T-helper 2 cell (primary cell): Measurements from ENCODE around the gene MEI4.
"Not testable (repeated sequence)": the region's sequence is repeated elsewhere in the genome, so short reads cannot be mapped to it uniquely, and the experiment has no call there.

Experiments
- DNase-seq, 5 experiments: peaks; one replicate each; pipeline versions ENCODE4 v3.0.0 to v3.0.0-alpha.2; 2012 to 2022
- total RNA-seq, 2 donors: gene quantifications; one replicate each; lab custom pipeline; 2026; lab: John Stamatoyannopoulos, UW

The MEI4 gene, protein sequence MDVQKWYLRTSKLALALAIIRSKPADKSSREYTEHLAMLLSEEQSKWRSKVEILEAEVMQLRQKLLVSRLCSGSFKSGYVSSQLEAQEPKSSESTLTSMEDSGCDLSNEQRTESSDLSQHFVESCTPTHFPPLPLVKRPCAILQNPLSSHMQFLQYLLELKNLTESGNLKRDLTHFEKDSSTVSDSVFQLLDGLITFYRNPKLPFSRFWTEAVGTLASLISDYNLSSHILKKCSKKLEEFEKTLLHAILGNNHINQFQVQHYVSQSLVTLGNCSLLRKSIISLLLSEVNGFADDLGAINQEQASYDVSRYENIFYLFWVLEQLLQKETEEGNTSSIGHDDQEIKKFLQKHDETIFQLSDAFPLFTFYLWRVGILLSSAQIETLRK
- total RNA-seq: 0 reads per million in 2 donors

- DNase-seq: no peak
Observed at GRCh38 chr6:77652739-77653138, at the start of gene MEI4. Gene MEI4 (plus strand): TSS chr6:77653039. CDS start chr6:77690672, 37,633 bp downstream.

DNA sequence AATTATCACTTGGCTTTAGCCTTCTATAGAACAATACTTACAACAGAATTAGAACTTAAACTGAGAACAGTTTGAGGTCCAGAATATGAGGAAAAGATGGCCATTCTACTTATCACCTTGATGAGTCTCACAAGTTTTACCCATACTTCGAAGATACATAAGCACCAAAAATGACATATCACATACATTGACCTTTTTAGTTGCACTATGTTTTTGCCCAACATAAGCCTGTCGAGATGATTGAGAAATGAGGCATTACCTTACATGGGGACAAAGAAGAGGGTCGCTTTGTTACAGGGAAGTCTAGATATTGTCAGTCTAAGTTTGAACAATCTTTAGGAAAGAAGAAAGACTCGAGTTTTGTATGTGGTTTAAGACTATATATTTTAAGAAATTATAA lies 48.4 kb upstream of the MEI4 start:
- DNase-seq: no peak

GRCh38 chr6:77607004-77607403 lies 45.8 kb upstream of the MEI4 start:
- no peak for DNase-seq

DNA sequence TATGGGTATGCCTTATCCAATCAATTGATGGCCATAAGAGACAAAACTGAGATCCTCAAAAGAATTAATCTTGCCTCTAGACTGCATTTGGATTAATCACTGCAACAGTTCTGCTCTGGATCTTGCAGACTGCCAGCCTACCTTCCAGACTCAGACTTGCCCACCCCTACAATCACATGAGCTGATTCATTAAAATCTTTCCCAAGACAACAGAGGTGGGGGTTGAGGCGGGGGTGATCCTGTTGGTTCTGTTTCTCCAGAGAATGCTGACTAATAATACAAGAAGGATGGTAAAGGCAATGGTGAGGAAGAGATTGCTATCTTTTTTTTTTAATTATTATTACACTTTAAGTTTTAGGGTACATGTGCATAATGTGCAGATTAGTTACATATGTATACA lies 43.7 kb upstream of the MEI4 start:
- DNase-seq: no peak

DNA sequence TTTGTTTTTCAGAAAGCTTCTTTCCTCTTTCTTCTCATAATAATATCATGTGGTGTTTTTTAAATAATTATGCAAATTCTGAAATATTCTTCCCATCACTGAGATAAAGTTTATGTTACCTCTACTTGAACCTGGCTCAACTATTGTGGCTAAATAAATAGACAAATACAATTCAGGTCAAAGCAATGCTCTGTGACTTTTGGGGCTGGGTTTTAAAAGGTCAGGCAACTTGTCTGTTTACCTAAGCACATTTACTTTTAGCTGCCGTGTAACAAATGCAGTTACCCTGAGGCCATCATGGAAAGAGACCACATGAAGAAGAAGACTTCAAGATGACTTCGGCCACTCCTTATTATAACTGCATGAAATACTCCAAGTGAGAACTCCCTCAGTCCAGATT lies 33.7 kb upstream of the MEI4 start:
- no peak for DNase-seq

- DNase-seq: no peak
Observed at GRCh38 chr6:77620278-77620882, 32.5 kb upstream of the MEI4 start.

GRCh38 chr6:77624515-77624914 lies 28.3 kb upstream of the MEI4 start:
- DNase-seq: no peak

- DNase-seq: no peak
Observed at GRCh38 chr6:77626426-77626825, 26.4 kb upstream of the MEI4 start.

DNA sequence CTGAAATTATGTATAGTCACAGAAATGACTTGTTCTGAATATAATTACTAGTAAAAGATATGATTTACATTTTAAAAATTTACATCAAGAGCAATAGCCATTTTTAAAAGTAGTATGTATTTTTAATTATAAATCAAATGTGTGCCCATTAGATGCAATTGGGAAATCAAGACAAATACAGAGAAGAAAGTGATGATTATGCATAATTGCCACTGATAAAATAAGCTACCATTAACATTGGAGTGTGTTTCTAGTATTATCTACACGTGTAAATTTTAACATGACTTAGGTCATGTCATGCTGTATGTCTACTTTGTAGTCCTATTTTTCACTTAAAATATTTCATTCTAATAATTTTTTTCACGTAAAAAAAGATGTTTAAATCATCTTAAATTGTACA lies 22.8 kb upstream of the MEI4 start:
- DNase-seq: no peak

DNA sequence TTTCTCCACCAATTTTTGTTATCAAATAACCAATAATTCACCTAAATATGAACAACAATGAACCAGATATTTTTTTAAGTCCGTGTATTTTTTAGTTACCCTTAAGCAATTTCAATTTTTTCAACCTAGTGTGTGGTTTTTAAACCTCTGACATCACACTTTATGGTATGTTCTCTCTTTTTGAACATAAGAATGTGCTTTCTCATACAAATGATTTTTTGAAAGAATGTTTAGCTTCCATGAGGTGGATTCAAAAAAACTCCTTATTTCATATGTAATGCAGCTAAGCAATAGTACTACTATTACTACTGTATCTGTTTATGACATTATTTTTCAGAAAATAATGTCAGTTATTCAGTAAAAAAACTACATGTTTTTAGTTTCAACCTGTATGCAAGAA lies 19.4 kb upstream of the MEI4 start:
- DNase-seq: no peak

- DNase-seq: no peak
Observed at GRCh38 chr6:77633993-77634715, 18.7 kb upstream of the MEI4 start.

- DNase-seq: no peak
Observed at GRCh38 chr6:77638129-77638830, 14.6 kb upstream of the MEI4 start.

- no peak for DNase-seq
Observed at GRCh38 chr6:77644102-77644705, 8.6 kb upstream of the MEI4 start.

DNA sequence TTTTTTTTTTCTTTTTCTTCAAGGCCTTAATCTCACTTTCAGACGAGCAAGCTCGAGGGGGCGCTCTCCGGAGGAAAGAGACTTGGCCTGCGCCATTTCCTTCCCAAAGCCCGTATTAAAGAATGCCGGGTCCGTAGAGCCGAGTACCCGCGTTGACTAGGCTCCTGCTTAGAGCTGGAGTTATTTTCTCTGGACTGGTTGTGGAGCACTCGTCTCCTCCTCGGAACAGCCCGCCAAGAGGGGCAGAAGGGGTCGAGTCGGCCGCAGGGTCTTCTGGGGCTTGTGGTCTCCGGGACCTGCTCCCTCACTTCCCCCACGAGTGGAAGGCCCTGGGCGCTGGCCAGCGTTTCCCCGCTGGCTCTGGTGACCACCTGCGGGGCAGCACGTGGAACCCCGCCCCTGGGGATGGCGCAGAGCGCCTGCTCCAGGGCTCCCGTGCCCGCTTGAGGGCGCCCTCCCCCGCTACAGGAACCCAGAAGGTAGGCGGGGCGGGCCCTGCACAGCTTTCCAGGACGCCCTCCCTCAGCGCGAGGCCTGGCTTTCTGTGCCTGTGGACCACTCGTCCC lies 2.7 kb upstream of the MEI4 start:
- DNase-seq: peak in 1 of 5 experiments; percentile 6

DNA sequence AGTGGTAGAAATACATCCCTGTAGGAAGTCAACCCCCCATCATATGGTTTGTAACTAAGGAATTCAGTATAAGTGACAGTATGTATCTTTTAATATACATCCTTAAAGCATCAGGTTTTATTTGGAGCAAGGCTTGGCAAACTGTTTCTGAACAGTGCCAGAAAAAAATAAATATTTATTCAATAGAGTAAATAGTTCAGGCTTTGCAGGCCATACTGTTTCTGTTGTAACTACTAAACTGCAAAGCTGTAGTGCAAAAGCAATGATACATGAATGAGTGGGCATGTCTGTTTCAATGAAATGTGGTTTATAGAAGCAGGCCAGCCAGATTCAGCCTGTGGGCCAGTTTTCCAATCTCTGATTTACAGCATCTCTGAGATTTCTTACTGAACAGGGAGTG lies 977 bp downstream of the MEI4 start:
- no peak for DNase-seq

DNA sequence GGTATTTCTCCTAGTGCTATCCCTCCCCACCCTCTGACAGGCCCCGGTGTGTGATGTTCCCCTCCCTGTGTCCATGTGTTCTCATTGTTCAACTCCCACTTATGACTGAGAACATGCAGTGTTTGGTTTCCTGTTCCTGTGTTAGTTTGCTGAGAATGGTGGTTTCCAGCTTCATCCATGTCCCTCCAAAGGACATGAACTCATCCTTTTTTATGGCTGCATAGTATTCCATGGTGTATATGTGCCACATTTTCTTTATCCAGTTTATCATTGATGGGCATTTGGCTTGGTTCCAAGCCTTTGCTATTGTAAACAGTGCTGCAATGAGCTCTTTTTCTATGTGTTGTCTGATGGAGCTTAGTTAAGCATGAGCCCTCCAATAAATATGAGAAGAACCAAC lies 2.2 kb downstream of the MEI4 start:
- DNase-seq: not testable (repeated sequence)

- no peak for DNase-seq
Observed at GRCh38 chr6:77656999-77657764, 4.3 kb downstream of the MEI4 start.

GRCh38 chr6:77666340-77666739 lies 13.5 kb downstream of the MEI4 start:
- DNase-seq: no peak

GRCh38 chr6:77666846-77667245 lies 14.0 kb downstream of the MEI4 start:
- no peak for DNase-seq

DNA sequence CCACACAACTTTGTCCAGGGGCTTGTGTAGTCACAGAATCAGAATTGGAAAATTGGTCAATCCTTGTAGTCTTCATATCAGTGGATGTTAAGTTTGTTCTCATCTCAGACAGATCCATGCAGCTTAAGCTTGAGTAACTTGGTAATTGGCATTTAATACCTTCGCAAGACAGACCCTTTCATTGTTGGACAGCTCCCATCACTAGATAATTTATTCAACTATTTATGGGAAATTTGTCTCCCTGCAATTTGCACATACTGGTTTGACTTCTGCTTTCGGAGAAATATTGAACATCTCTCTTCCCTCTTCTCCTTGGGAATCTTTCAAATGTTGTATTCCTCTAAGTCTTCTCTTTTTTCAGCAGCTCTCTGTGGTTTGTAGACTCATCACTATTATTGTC lies 17.1 kb downstream of the MEI4 start:
- no peak for DNase-seq

DNA sequence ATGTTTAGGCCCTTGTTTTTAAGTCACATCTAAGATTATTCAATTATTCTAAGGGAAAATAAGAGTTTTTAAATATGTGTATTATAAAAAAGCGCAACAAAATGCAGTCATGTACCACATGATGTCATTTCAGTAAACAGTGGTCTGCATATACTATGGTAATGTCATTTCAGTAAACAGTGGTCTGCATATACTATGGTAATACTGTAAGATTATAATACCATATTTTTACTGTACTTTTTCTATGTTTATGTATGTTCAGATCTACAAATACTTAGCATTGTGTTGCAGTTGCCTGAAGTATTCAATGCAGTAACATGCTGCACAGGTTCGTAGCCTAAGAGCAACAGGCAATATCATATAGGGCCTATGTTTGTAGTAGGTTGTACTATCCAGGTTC lies 21.4 kb downstream of the MEI4 start:
- no peak for DNase-seq

DNA sequence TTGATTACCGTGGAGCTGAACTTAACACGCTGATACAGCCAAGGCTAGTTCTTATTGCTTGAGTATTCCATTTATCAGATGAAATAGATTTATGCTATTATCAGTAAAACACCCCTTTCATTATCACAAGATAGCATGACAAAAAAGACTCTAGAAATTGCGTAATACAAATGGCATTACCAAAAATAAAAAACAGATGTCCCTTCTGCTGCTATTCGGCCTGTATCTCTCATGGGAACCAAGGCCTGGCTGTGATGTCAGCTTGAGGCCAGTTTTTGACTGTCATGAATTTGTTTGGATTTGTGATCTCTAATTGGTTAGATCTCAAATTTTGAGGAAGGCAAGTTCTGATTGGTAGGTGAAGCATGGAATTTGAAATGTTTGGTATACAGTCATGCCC lies 25.2 kb downstream of the MEI4 start:
- no peak for DNase-seq
